Breast epithelium (tissue), 4 donors: Measurements from ENCODE around the gene LIPC. TPM values are rescaled to one million over a fixed set of nuclear protein-coding genes. Genes with fewer than 3 reads are reported as not detected.

Experiments
- DNase-seq, 2 donors: peaks; one replicate each; pipeline ENCODE4 v3.0.0-alpha.2; 2019; ENCODE audit warnings: low spot score in 2 of 2
- H3K27ac ChIP-seq, 2 donors: fragments of 200-600 bp; sonication (generic) in 1 of 2; one replicate each; pipeline ENCODE4 v1.5.1; 2016 to 2019; ENCODE audit warnings: mild to moderate bottlenecking in 1 of 2
- H3K27me3 ChIP-seq, 2 donors: fragments of 200-600 bp; sonication (generic) in 1 of 2; one replicate each; pipeline versions ENCODE4 v1.5.1 to v1.6.0; 2017 to 2019; ENCODE audit warnings: control low read depth in 1 of 2, mild to moderate bottlenecking in 1 of 2
- H3K36me3 ChIP-seq: fragments of 200-600 bp; one replicate; pipeline ENCODE4 v1.5.1; 2019
- H3K4me1 ChIP-seq, 2 donors: fragments of 200-600 bp; sonication (generic); one replicate each; pipeline ENCODE4 v1.5.1; 2016 to 2019; ENCODE audit warnings: control low read depth in 1 of 2
- H3K4me3 ChIP-seq, 3 donors: fragments of 200-600 bp; sonication (generic); 1 replicate in 2 of 3; 2 replicates in 1 of 3; pipeline ENCODE4 v1.5.1; 2016 to 2019; ENCODE audit warnings: mild to moderate bottlenecking in 3 of 3, moderate library complexity in 2 of 3
- H3K9me3 ChIP-seq, 2 donors: fragments of 200-600 bp; sonication (generic) in 1 of 2; one replicate each; pipeline ENCODE4 v1.5.1; 2016 to 2019; ENCODE audit warnings: control low read depth in 1 of 2
- POLR2A ChIP-seq: fragments of 450-650 bp; IDR thresholded peaks from one replicate; pipeline ENCODE4 v1.6.1; 2016; ENCODE audit warnings: antibody characterized with exemption, mild to moderate bottlenecking, moderate library complexity
- POLR2AphosphoS5 ChIP-seq, 3 donors: sonication (generic); formaldehyde crosslinking; IDR thresholded peaks; one replicate each; pipeline ENCODE4 v1.6.1; 2017; ENCODE audit warnings: antibody characterized with exemption in 3 of 3
- intact Hi-C: fragments of 100-400 bp; cut with DNase I; formaldehyde crosslinking; loops from one replicate; pipeline ENCODE4 v1.15.1; 2023; ENCODE audit warnings: low total_unique reads
- total RNA-seq, 3 donors: library from RNA; depleted of rRNA; stranded (reverse); fragments of >200 nt; gene quantifications; one replicate each; pipeline ENCODE4 v1.1.0, GENCODE V29; 2016
- TF ChIP-seq, protein P1 (sequence below), 3 donors: fragments of 450-650 bp; IDR thresholded peaks; one replicate each; pipeline ENCODE4 v1.5.1; 2016 to 2017; ENCODE audit warnings: antibody characterized with exemption in 3 of 3, mild to moderate bottlenecking in 3 of 3, moderate library complexity in 3 of 3

Gene LIPC
- under 1 TPM in 2 of 3 donors, not detected in 1; 0.15 to 0.80 TPM for total RNA-seq

GRCh38 chr15:58431221-58432149 is at the start of gene LIPC:
Gene LIPC (plus strand): TSS chr15:58431991. CDS start chr15:58432033, 42 bp downstream.
- DNase-seq: no peak
- H3K4me1 ChIP-seq: no peaks in the 10 kb centered on the region
- no peak within 1 kb of the TSS for H3K4me3 ChIP-seq
- no peak within 1 kb of the TSS for H3K27ac ChIP-seq
- TF ChIP-seq, protein P1, sequence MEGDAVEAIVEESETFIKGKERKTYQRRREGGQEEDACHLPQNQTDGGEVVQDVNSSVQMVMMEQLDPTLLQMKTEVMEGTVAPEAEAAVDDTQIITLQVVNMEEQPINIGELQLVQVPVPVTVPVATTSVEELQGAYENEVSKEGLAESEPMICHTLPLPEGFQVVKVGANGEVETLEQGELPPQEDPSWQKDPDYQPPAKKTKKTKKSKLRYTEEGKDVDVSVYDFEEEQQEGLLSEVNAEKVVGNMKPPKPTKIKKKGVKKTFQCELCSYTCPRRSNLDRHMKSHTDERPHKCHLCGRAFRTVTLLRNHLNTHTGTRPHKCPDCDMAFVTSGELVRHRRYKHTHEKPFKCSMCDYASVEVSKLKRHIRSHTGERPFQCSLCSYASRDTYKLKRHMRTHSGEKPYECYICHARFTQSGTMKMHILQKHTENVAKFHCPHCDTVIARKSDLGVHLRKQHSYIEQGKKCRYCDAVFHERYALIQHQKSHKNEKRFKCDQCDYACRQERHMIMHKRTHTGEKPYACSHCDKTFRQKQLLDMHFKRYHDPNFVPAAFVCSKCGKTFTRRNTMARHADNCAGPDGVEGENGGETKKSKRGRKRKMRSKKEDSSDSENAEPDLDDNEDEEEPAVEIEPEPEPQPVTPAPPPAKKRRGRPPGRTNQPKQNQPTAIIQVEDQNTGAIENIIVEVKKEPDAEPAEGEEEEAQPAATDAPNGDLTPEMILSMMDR (IDR thresholded peaks at IDR 0.05): no peak
- no peak for TF ChIP-seq POLR2AphosphoS5 (IDR thresholded peaks at IDR 0.05)
- no peak for TF ChIP-seq POLR2A
- no peaks in the 10 kb centered on the region for H3K27me3 ChIP-seq
- H3K36me3 ChIP-seq: no peaks in the 10 kb centered on the region
- no peaks in the 10 kb centered on the region for H3K9me3 ChIP-seq
- intact Hi-C loops: no loop called here

GRCh38 chr15:58383876-58384275 is 47.9 kb upstream of the LIPC start:
- Histone ChIP-seq H3K4me3 (no peak overlapping the region), H3K36me3 (no peaks in the 10 kb centered on the region), H3K27me3 (no peaks in the 10 kb centered on the region), H3K4me1 (no peaks in the 10 kb centered on the region), H3K27ac (no peak overlapping the region), H3K9me3 (no peaks in the 10 kb centered on the region)
- no peak for DNase-seq
- TF ChIP-seq, protein P1 (IDR thresholded peaks at IDR 0.05): no peak
- TF ChIP-seq POLR2AphosphoS5 (IDR thresholded peaks at IDR 0.05) (no peak), POLR2A (no peak)
- intact Hi-C loops: no loop called here

- H3K27me3 ChIP-seq: no peaks in the 10 kb centered on the region
- no peaks in the 10 kb centered on the region for H3K36me3 ChIP-seq
- H3K4me1 ChIP-seq: no peaks in the 10 kb centered on the region
- intact Hi-C loops: no loop called here
- no peaks in the 10 kb centered on the region for H3K9me3 ChIP-seq
- no peak for DNase-seq
- H3K4me3 ChIP-seq: no peak overlapping the region
- no peak overlapping the region for H3K27ac ChIP-seq
- TF ChIP-seq, protein P1 (IDR thresholded peaks at IDR 0.05): no peak
- TF ChIP-seq POLR2A: no peak
- no peak for TF ChIP-seq POLR2AphosphoS5 (IDR thresholded peaks at IDR 0.05)
Observed at GRCh38 chr15:58384667-58385066, 47.1 kb upstream of the LIPC start.

DNA sequence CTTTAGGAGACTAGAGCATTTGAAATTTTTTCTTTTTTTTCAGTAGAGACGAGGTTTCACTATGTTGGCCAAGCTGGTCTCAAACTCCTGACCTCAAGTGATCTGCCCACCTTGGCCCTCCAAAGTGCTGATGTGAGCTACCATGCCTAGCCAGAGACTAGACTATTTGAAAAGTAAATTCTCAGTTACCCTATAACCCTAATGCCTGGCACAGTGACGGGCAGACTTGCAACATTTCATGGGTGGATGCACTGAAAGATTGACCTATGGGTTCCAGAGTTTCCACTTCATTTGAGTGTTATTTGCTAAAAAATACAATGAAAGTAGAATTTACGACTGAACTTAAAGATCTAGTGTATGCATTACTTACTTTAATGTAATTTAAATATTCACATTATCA is 45.7 kb upstream of the LIPC start:
- H3K9me3 ChIP-seq: no peaks in the 10 kb centered on the region
- intact Hi-C loops: no loop called here
- H3K27me3 ChIP-seq: no peaks in the 10 kb centered on the region
- DNase-seq: no peak
- no peak overlapping the region for H3K4me3 ChIP-seq
- no peak overlapping the region for H3K27ac ChIP-seq
- no peaks in the 10 kb centered on the region for H3K4me1 ChIP-seq
- TF ChIP-seq, protein P1 (IDR thresholded peaks at IDR 0.05): no peak
- TF ChIP-seq POLR2AphosphoS5 (IDR thresholded peaks at IDR 0.05) (no peak), POLR2A (no peak)
- H3K36me3 ChIP-seq: no peaks in the 10 kb centered on the region

GRCh38 chr15:58386641-58387040 is 45.1 kb upstream of the LIPC start:
- H3K9me3 ChIP-seq: no peaks in the 10 kb centered on the region
- no peaks in the 10 kb centered on the region for H3K4me1 ChIP-seq
- no peaks in the 10 kb centered on the region for H3K36me3 ChIP-seq
- TF ChIP-seq POLR2AphosphoS5 (IDR thresholded peaks at IDR 0.05) (no peak), POLR2A (no peak)
- TF ChIP-seq, protein P1 (IDR thresholded peaks at IDR 0.05): no peak
- no peak overlapping the region for H3K27ac ChIP-seq
- no peak for DNase-seq
- no peaks in the 10 kb centered on the region for H3K27me3 ChIP-seq
- intact Hi-C loops: no loop called here
- H3K4me3 ChIP-seq: no peak overlapping the region
